Prostate gland (tissue), 2 donors: Measurements from ENCODE around the gene BRD1.

ENCODE experiments used
- POLR2AphosphoS5 ChIP-seq: sonication (generic); formaldehyde crosslinking; IDR thresholded peaks from one replicate; pipeline ENCODE4 v1.6.1; 2017; ENCODE audit warnings: antibody characterized with exemption
- TF ChIP-seq, protein P1 (sequence below), 4 experiments: fragments of 200-600 bp in 2 of 4; fragments of 450-650 bp in 2 of 4; sonication (generic) in 2 of 4; IDR thresholded peaks; 1 replicate in 3 of 4; 2 replicates in 1 of 4; pipeline ENCODE4 v1.5.1; 2016 to 2019; ENCODE audit warnings: antibody characterized with exemption in 4 of 4, mild to moderate bottlenecking in 2 of 4, moderate library complexity in 2 of 4

DNA sequence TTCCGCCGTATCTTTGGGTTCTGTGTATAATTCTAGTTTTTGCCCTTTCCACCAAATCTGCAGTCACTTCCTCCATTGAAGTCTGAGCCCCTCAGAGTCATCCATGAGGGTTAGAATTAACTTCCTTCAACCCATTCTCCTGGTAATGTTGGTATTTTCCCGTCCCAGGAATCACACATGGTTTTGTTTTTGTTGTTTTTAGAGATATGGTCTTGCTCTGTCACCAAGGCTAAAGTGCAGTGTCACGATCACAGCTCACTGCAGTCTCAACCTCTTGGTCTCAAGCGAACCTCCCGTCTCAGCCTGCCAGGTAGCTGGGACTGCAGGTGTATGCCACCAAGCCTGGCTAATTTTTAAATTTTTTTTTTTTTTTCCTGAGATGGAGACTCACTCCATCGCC is 44.7 kb upstream of the BRD1 start:
- no peak for TF ChIP-seq POLR2AphosphoS5
- TF ChIP-seq, protein P1, sequence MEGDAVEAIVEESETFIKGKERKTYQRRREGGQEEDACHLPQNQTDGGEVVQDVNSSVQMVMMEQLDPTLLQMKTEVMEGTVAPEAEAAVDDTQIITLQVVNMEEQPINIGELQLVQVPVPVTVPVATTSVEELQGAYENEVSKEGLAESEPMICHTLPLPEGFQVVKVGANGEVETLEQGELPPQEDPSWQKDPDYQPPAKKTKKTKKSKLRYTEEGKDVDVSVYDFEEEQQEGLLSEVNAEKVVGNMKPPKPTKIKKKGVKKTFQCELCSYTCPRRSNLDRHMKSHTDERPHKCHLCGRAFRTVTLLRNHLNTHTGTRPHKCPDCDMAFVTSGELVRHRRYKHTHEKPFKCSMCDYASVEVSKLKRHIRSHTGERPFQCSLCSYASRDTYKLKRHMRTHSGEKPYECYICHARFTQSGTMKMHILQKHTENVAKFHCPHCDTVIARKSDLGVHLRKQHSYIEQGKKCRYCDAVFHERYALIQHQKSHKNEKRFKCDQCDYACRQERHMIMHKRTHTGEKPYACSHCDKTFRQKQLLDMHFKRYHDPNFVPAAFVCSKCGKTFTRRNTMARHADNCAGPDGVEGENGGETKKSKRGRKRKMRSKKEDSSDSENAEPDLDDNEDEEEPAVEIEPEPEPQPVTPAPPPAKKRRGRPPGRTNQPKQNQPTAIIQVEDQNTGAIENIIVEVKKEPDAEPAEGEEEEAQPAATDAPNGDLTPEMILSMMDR (IDR thresholded peaks at IDR 0.05) = no peak
